Myocyte (in vitro differentiated cells): ENCODE data around the gene AATF. TPM values are rescaled to one million over a fixed set of nuclear protein-coding genes. Genes with fewer than 3 reads are reported as not detected.

Experiments
- DNase-seq: peaks from one replicate; pipeline ENCODE4 v3.0.0-alpha.2; 2012; ENCODE audit warnings: low read depth
- total RNA-seq: library from RNA; depleted of rRNA; stranded (reverse); fragments of >200 nt; gene quantifications from 2 replicates; pipeline ENCODE4 v1.2.3, GENCODE V29; 2014

AATF gene
- total RNA-seq, 1 donor from 2014 or later = 36.1 TPM

- DNase-seq = no peak
Observed at GRCh38 chr17:37041932-37042331, 93.2 kb downstream of the AATF start.

- no peak for DNase-seq
Observed at GRCh38 chr17:37043201-37043600, 94.4 kb downstream of the AATF start.

GRCh38 chr17:37045351-37045922 lies 96.7 kb downstream of the AATF start:
- DNase-seq = no peak

- peak; percentile 86 for DNase-seq
Observed at GRCh38 chr17:37047631-37048104, 98.9 kb downstream of the AATF start.

- DNase-seq = no peak
Observed at GRCh38 chr17:37048811-37049210, 100.1 kb downstream of the AATF start.

DNA sequence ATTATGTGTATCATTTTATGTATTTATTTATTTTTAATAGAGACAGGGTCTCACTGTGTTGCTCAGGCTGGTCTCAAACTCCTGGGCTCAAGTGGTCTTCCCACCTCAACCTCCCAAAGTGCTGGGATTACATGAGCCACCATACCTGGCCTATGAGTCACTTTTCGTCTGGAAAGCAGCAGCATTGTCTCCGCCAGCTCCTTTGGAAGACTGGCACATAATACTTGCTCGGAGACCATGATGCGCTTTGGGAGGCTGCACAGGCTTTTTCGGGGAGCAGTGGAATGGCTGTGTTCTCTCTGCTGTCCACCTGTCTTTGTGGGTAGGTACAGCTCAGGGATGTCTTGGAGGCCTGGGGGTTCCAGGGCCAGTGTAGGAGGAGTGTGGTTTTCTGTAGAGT lies 102.2 kb downstream of the AATF start:
- DNase-seq = no peak

- DNase-seq = no peak
Observed at GRCh38 chr17:37051381-37051780, 102.6 kb downstream of the AATF start.

- DNase-seq = no peak
Observed at GRCh38 chr17:37051833-37052232, 103.1 kb downstream of the AATF start.

GRCh38 chr17:37052450-37052849 lies 103.7 kb downstream of the AATF start:
- DNase-seq = no peak

DNA sequence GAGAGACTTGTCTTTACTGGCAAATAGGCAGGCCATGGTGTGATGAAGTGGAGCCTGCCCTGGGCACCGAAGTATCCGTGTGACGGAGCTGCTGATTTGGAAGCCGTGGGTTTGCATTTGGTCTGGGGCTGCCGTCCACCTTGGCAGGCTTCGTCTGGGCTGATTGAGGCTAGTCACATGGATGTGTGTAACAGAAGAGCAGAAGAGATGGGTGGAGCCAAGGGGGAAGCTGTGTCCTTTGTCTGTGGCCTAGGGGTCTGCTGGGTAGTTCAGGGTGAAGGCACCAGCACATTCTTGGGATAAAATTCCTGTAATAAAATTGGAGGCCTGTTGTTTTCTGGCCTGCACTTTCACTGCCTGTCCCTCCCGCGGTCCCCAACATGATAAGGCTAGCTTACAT lies 106.1 kb downstream of the AATF start:
- no peak for DNase-seq

- no peak for DNase-seq
Observed at GRCh38 chr17:37056622-37057021, 107.9 kb downstream of the AATF start.

DNA sequence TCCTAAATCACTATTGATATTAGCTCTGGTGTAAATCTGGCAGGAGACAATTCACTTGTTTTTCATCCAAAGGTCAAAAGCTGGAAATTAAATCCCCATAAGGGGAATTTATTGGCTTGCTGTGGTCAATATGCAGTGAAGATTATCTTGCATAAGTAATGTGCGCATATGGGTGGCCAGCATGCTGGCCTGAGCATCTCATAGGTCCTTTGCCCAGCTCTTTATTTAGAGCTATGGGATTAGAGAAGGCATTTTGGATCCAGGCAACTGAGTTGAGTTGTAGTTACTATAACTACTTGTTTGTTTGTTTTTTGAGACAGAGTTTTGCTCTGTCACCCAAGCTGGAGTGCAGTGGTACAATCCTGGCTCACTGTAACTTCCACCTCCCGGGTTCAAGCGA lies 110.7 kb downstream of the AATF start:
- DNase-seq = no peak

- DNase-seq = no peak
Observed at GRCh38 chr17:37060094-37060493, 111.3 kb downstream of the AATF start.

- DNase-seq = no peak
Observed at GRCh38 chr17:37060928-37061327, 112.2 kb downstream of the AATF start.

DNA sequence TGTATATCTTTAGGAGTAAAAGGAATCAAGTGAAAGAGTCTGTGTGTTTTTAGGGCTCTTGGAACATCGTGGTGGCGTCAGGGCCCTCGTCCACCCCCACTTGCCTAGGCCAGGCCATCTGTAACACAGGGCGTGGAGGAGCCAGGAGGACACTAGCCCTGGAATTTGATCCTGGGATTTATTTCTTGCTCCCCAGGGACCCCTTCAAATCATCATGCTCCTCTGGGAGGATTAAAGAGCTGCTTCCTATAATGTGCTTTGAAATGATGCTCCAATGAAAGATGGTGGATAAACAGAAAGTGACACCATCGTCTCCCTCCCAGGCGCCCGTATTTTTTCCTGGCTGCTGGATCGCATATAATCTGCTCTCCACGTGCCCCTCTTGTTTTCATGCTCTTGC lies 113.3 kb downstream of the AATF start:
- no peak for DNase-seq

- DNase-seq = no peak
Observed at GRCh38 chr17:37064206-37064605, 115.5 kb downstream of the AATF start.

- DNase-seq = no peak
Observed at GRCh38 chr17:37064956-37065355, 116.2 kb downstream of the AATF start.

DNA sequence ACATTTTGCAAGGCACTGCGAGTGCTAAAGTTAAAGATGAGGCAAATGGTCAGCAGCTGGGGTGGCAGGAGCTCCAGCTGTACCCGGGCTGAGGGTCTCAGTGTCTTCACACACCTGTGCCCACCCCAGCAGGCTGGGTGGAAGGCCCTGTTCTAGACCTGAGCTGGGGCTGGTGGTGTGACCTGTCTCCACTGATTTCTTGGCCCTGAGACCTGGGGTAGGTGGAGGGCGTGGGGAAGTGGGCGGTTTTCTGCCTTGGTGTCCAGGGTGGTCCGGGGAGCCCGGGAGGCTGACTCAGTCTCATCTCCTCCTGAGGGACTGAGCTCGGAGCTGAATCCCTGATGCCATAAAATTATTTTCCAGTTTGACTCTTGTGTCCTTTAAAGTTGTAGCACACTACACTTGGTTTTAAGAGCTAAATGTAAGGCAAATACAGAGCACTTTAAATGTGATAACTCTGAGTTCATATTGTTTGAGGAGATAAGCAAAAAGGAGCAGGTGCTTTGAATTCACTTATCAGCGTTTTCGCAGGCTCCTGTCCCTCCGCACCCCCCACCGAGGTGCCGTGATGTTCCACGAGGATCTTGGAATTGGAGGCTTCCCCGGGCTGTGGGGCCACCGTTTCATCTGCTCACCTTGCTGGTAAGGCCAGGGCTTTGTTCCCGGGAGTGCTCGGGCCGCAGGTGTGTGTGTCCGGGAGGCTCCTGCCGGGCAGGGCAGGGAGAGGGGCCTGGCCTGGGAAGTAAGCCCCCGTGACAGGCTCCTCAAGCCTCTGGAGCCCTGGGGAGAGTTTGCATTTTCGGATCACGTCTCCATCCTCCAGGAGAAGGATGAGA lies 117.0 kb downstream of the AATF start:
- no peak for DNase-seq

DNA sequence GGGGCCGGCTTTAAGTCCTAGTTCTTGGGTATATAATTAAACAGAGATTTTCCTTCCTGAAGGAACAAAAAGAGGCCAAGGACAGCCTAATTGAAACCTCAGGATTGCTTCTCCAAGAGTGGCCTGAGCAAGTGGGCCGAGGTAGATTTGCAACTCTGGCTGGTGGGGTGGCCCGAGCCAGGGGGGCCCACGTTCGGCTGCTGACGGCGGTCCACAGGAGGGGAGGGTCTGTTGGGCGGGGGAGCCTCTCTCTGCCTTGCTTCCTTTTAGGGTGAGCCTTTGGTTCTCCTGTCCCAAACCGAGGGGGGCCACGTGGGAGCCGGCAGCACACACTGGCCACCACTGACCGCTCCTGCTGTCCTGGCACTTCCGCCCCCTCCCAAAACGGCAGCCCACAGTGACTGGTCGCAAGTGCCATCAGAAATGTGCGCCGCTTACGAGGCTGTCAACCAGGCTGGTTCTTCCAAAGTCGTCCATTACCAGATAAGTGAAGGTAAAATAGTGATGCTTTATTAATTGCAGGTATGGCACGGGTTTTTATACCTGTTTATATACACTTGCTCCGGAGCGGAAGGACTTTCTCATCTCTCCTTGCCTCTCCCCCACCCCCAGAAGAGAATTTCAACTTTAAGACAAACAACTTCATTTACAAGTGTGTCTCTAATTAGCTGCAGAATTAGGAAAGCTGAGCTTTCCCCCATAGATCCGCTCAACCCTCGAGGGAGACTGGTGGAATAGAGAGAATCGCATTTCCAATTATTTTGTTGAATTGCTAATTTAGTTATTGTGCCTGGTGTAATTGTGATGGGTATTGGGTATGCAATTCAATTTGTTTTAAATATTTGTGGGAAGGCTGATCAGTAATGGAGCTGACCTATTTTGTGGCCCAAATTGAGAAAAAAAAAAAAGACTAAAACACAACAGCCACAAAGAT lies 117.8 kb downstream of the AATF start:
- no peak for DNase-seq

DNA sequence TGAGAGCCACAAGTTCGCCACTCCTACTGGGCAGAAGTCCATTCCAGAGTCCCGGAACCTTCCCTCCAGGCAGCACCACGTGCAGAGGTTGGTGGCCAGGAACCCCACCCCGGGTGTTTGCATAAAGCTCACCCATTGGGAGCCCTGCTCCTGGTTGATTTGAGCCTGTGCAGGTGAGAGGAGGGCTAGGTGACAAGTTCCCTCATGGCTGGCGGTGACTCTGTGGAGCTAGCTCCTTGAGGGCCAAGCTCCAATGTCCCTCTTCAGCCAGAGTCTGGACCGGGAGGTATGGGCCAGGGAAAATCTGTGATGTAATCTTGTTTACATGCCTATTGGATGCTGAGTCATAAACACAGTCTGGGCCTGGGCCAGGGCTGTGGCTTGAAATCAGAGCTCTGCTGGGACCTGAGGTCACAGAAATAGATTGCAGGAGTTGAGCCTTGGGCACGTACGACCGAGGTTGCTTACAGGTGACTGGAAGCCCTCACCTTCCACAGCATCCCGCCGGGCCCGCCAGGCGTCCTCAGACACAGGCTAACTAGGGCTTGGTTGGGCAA lies 118.9 kb downstream of the AATF start:
- DNase-seq = peak; percentile 95

GRCh38 chr17:37068266-37068665 lies 119.5 kb downstream of the AATF start:
- peak; percentile 98 for DNase-seq
